ENCODE measurements around the gene CEP128.

CEP128 gene

GRCh38 chr14:80522411-80522810 is 419.1 kb downstream of the CEP128 start:
- Mint-ChIP-seq H3K4me3 (no peak overlapping the region), H3K27ac (no peak overlapping the region), H3K4me1 (peaks cover 9% of the 10 kb centered on the region), H3K27me3 (no peaks in the 10 kb centered on the region), H3K9me3 (no peaks in the 10 kb centered on the region), H3K36me3 (peaks cover 18% of the 10 kb centered on the region)
- no peak for DNase-seq
- CTCF ChIA-PET: no interaction called here

- no peak overlapping the region for H3K4me3 Mint-ChIP-seq
- H3K27me3 Mint-ChIP-seq: no peaks in the 10 kb centered on the region
- no peaks in the 10 kb centered on the region for H3K9me3 Mint-ChIP-seq
- peaks cover 9% of the 10 kb centered on the region for H3K4me1 Mint-ChIP-seq
- peaks cover 23% of the 10 kb centered on the region for H3K36me3 Mint-ChIP-seq
- CTCF ChIA-PET: no interaction called here
- H3K27ac Mint-ChIP-seq: no peak overlapping the region
- DNase-seq: no peak
Measured at GRCh38 chr14:80521456-80521855, 420.1 kb downstream of the CEP128 start.

- Mint-ChIP-seq H3K27ac (no peak overlapping the region), H3K4me1 (peaks cover 5% of the 10 kb centered on the region), H3K9me3 (no peaks in the 10 kb centered on the region), H3K4me3 (no peak overlapping the region), H3K36me3 (peaks cover 25% of the 10 kb centered on the region), H3K27me3 (no peaks in the 10 kb centered on the region)
- CTCF ChIA-PET: no interaction called here
- no peak for DNase-seq
Measured at GRCh38 chr14:80519002-80519401, 422.5 kb downstream of the CEP128 start.

GRCh38 chr14:80518173-80518572 is 423.4 kb downstream of the CEP128 start:
- CTCF ChIA-PET: no interaction called here
- H3K9me3 Mint-ChIP-seq: no peaks in the 10 kb centered on the region
- DNase-seq: no peak
- H3K27ac Mint-ChIP-seq: no peak overlapping the region
- H3K4me1 Mint-ChIP-seq: peaks cover 3% of the 10 kb centered on the region
- H3K36me3 Mint-ChIP-seq: peaks cover 22% of the 10 kb centered on the region
- no peak overlapping the region for H3K4me3 Mint-ChIP-seq
- no peaks in the 10 kb centered on the region for H3K27me3 Mint-ChIP-seq

- H3K27ac Mint-ChIP-seq: no peak overlapping the region
- CTCF ChIA-PET: no interaction called here
Measured at GRCh38 chr14:80507292-80507869, 434.2 kb downstream of the CEP128 start.

GRCh38 chr14:80504781-80505180 is 436.8 kb downstream of the CEP128 start:
- CTCF ChIA-PET: no interaction called here
- Mint-ChIP-seq H3K4me1 (no peaks in the 10 kb centered on the region), H3K4me3 (no peak overlapping the region), H3K36me3 (peaks cover 5% of the 10 kb centered on the region), H3K27me3 (no peaks in the 10 kb centered on the region), H3K9me3 (no peaks in the 10 kb centered on the region), H3K27ac (no peak overlapping the region)
- DNase-seq: no peak

More at GRCh38 chr14:80507292-80507869, 434.2 kb downstream of the CEP128 start:
- H3K9me3 Mint-ChIP-seq: no peaks in the 10 kb centered on the region
- H3K4me1 Mint-ChIP-seq: no peaks in the 10 kb centered on the region
- peaks cover 5% of the 10 kb centered on the region for H3K36me3 Mint-ChIP-seq
- H3K4me3 Mint-ChIP-seq: no peak overlapping the region
- no peaks in the 10 kb centered on the region for H3K27me3 Mint-ChIP-seq
- no peak for DNase-seq

- CTCF ChIA-PET: no interaction called here
- H3K4me3 Mint-ChIP-seq: no peak overlapping the region
- H3K36me3 Mint-ChIP-seq: peaks cover 2% of the 10 kb centered on the region
- no peaks in the 10 kb centered on the region for H3K9me3 Mint-ChIP-seq
- no peak for DNase-seq
- H3K27ac Mint-ChIP-seq: no peak overlapping the region
- no peaks in the 10 kb centered on the region for H3K4me1 Mint-ChIP-seq
- no peaks in the 10 kb centered on the region for H3K27me3 Mint-ChIP-seq
Measured at GRCh38 chr14:80498533-80498932, 443.0 kb downstream of the CEP128 start.

GRCh38 chr14:80496090-80496489 is 445.4 kb downstream of the CEP128 start:
- Mint-ChIP-seq H3K4me3 (no peak overlapping the region), H3K27ac (no peak overlapping the region), H3K9me3 (no peaks in the 10 kb centered on the region), H3K4me1 (peaks cover 4% of the 10 kb centered on the region), H3K27me3 (no peaks in the 10 kb centered on the region), H3K36me3 (no peaks in the 10 kb centered on the region)
- CTCF ChIA-PET: no interaction called here
- no peak for DNase-seq

GRCh38 chr14:80494769-80495168 is 446.8 kb downstream of the CEP128 start:
- H3K4me3 Mint-ChIP-seq: no peak overlapping the region
- no peaks in the 10 kb centered on the region for H3K9me3 Mint-ChIP-seq
- no peaks in the 10 kb centered on the region for H3K27me3 Mint-ChIP-seq
- no peak for DNase-seq
- H3K36me3 Mint-ChIP-seq: no peaks in the 10 kb centered on the region
- no peak overlapping the region for H3K27ac Mint-ChIP-seq
- peaks cover 6% of the 10 kb centered on the region for H3K4me1 Mint-ChIP-seq
- CTCF ChIA-PET: no interaction called here

GRCh38 chr14:80493620-80494019 is 447.9 kb downstream of the CEP128 start:
- CTCF ChIA-PET: no interaction called here
- Mint-ChIP-seq H3K27me3 (no peaks in the 10 kb centered on the region), H3K9me3 (no peaks in the 10 kb centered on the region), H3K4me1 (peaks cover 6% of the 10 kb centered on the region), H3K4me3 (no peak overlapping the region), H3K27ac (no peak overlapping the region), H3K36me3 (no peaks in the 10 kb centered on the region)
- no peak for DNase-seq

- H3K27ac Mint-ChIP-seq: no peak overlapping the region
- no peaks in the 10 kb centered on the region for H3K9me3 Mint-ChIP-seq
- peaks cover 6% of the 10 kb centered on the region for H3K4me1 Mint-ChIP-seq
- CTCF ChIA-PET: no interaction called here
- no peak for DNase-seq
- no peak overlapping the region for H3K4me3 Mint-ChIP-seq
- no peaks in the 10 kb centered on the region for H3K36me3 Mint-ChIP-seq
- no peaks in the 10 kb centered on the region for H3K27me3 Mint-ChIP-seq
Measured at GRCh38 chr14:80491650-80492049, 449.9 kb downstream of the CEP128 start.

- no peak for DNase-seq
- H3K4me1 Mint-ChIP-seq: peaks cover 6% of the 10 kb centered on the region
Measured at GRCh38 chr14:80491131-80491530, 450.4 kb downstream of the CEP128 start.

GRCh38 chr14:80489513-80489912 is 452.0 kb downstream of the CEP128 start:
- Mint-ChIP-seq H3K27ac (no peak overlapping the region), H3K36me3 (no peaks in the 10 kb centered on the region), H3K9me3 (no peaks in the 10 kb centered on the region), H3K4me3 (no peak overlapping the region), H3K4me1 (peaks cover 6% of the 10 kb centered on the region), H3K27me3 (no peaks in the 10 kb centered on the region)
- CTCF ChIA-PET: no interaction called here
- no peak for DNase-seq

More at GRCh38 chr14:80491131-80491530, 450.4 kb downstream of the CEP128 start:
- H3K4me3 Mint-ChIP-seq: no peak overlapping the region
- no peak overlapping the region for H3K27ac Mint-ChIP-seq
- no peaks in the 10 kb centered on the region for H3K9me3 Mint-ChIP-seq
- H3K27me3 Mint-ChIP-seq: no peaks in the 10 kb centered on the region
- no peaks in the 10 kb centered on the region for H3K36me3 Mint-ChIP-seq
- CTCF ChIA-PET: no interaction called here

GRCh38 chr14:80485764-80486163 is 455.8 kb downstream of the CEP128 start:
- H3K27ac Mint-ChIP-seq: no peak overlapping the region
- CTCF ChIA-PET: no interaction called here
- H3K27me3 Mint-ChIP-seq: no peaks in the 10 kb centered on the region
- no peak for DNase-seq
- no peak overlapping the region for H3K4me3 Mint-ChIP-seq
- H3K36me3 Mint-ChIP-seq: no peaks in the 10 kb centered on the region
- no peaks in the 10 kb centered on the region for H3K4me1 Mint-ChIP-seq
- H3K9me3 Mint-ChIP-seq: no peaks in the 10 kb centered on the region

- no peaks in the 10 kb centered on the region for H3K9me3 Mint-ChIP-seq
- H3K4me3 Mint-ChIP-seq: no peak overlapping the region
- H3K27me3 Mint-ChIP-seq: no peaks in the 10 kb centered on the region
- CTCF ChIA-PET: interaction anchor here (0.6 kb wide), 1 partner anchor 41 kb away, joined by 3 read pairs; no protein-coding TSS in a partner anchor
- H3K36me3 Mint-ChIP-seq: no peaks in the 10 kb centered on the region
- DNase-seq: no peak
- no peak overlapping the region for H3K27ac Mint-ChIP-seq
- no peaks in the 10 kb centered on the region for H3K4me1 Mint-ChIP-seq
Measured at GRCh38 chr14:80483331-80483730, 458.2 kb downstream of the CEP128 start.

Data from activated naive CD4-positive, alpha-beta T cell treated with anti-CD3 and anti-CD28 coated beads, Interleukin-2, amount 10 ng/mL, durations not matched to agents 7 days and 5 days (primary cell).